Naive thymus-derived CD4-positive, alpha-beta T cell (primary cell): ENCODE results near the gene STX8. TPM values are rescaled to one million over a fixed set of nuclear protein-coding genes. Genes with fewer than 3 reads are reported as not detected.
A peak's percentile ranks its signal among the peaks of the same experiment; 100 is the strongest.

Experiments used
- ATAC-seq: fragments of 150-1000 bp; cut with Tn5 transposase; 2 replicates; pipeline ENCODE4 v1.10.0; 2021; ENCODE audit warnings: mild to moderate bottlenecking, moderate library complexity
- CTCF ChIA-PET: fragments of 350-600 bp; sonication (Branson Sonifier 250); formaldehyde crosslinking; loops from one replicate; lab custom pipeline; 2021; ENCODE audit warnings: antibody characterized with exemption; lab: Charles Lee
- POLR2A ChIA-PET: fragments of 350-600 bp; sonication (Branson Sonifier 250); formaldehyde crosslinking; loops from one replicate; lab custom pipeline; 2021; ENCODE audit warnings: antibody characterized with exemption, inconsistent platforms; lab: Charles Lee
- DNase-seq, 9 donors: peaks; one replicate each; pipeline versions ENCODE4 v3.0.0 to v3.0.0-alpha.2; 2020 to 2022; ENCODE audit warnings: mixed read lengths in 1 of 9
- H3K27ac ChIP-seq: one replicate; pipeline ENCODE4 v1.7.0; 2013; ENCODE audit warnings: mild to moderate bottlenecking, low read depth, low read length, moderate library complexity
- H3K27me3 ChIP-seq, 2 donors: one replicate each; pipeline ENCODE4 v1.7.0; 2013; ENCODE audit warnings: low read length in 2 of 2, mild to moderate bottlenecking in 2 of 2, moderate library complexity in 2 of 2; ENCODE audit not compliant: control insufficient read depth in 2 of 2, insufficient read depth in 2 of 2
- H3K36me3 ChIP-seq, 3 experiments: 1 replicate in 2 of 3; 2 replicates in 1 of 3; pipeline ENCODE4 v1.7.0; 2013; ENCODE audit warnings: low read length in 3 of 3, mild to moderate bottlenecking in 3 of 3, moderate library complexity in 1 of 3; ENCODE audit not compliant: insufficient read depth in 3 of 3, control insufficient read depth in 2 of 3
- H3K4me1 ChIP-seq, 2 donors: one replicate each; pipeline ENCODE4 v1.7.0; 2013; ENCODE audit warnings: low read length in 2 of 2, mild to moderate bottlenecking in 2 of 2, moderate library complexity in 1 of 2; ENCODE audit not compliant: control insufficient read depth in 2 of 2, insufficient read depth in 2 of 2
- H3K4me3 ChIP-seq: 2 replicates; pipeline ENCODE4 v1.7.0; 2013; ENCODE audit warnings: mild to moderate bottlenecking, low read length
- H3K9me3 ChIP-seq, 3 experiments: 1 replicate in 2 of 3; 2 replicates in 1 of 3; pipeline ENCODE4 v1.7.0; 2013; ENCODE audit warnings: low read length in 3 of 3; ENCODE audit not compliant: control insufficient read depth in 2 of 3
- H3K27ac Mint-ChIP-seq, 9 donors: one replicate each; pipeline ENCODE4 v1.8.0; 2020 to 2022; ENCODE audit warnings: mixed read lengths in 9 of 9, mild to moderate bottlenecking in 8 of 9, moderate library complexity in 5 of 9, inconsistent platforms in 2 of 9
- H3K27me3 Mint-ChIP-seq, 5 donors: one replicate each; pipeline ENCODE4 v1.8.0; 2021 to 2022; ENCODE audit warnings: mixed read lengths in 5 of 5, mild to moderate bottlenecking in 1 of 5
- H3K36me3 Mint-ChIP-seq, 5 donors: one replicate each; pipeline ENCODE4 v1.8.0; 2020 to 2022; ENCODE audit warnings: mixed read lengths in 5 of 5, mild to moderate bottlenecking in 3 of 5, inconsistent platforms in 1 of 5
- H3K4me1 Mint-ChIP-seq, 7 donors: one replicate each; pipeline ENCODE4 v1.8.0; 2020 to 2022; ENCODE audit warnings: mixed read lengths in 7 of 7, mild to moderate bottlenecking in 3 of 7, inconsistent platforms in 1 of 7
- H3K4me3 Mint-ChIP-seq, 10 donors: one replicate each; pipeline ENCODE4 v1.8.0; 2020 to 2022; ENCODE audit warnings: mild to moderate bottlenecking in 10 of 10, mixed read lengths in 10 of 10, moderate library complexity in 6 of 10, inconsistent platforms in 2 of 10
- H3K9me3 Mint-ChIP-seq, 11 donors: one replicate each; pipeline ENCODE4 v1.8.0; 2020 to 2022; ENCODE audit warnings: mixed read lengths in 11 of 11, mild to moderate bottlenecking in 4 of 11, inconsistent platforms in 1 of 11, moderate library complexity in 1 of 11
- intact Hi-C, 2 donors: fragments of 100-400 bp; cut with micrococcal nuclease; formaldehyde crosslinking; loops; one replicate each; pipeline ENCODE4 v1.15.1; 2023
- polyA plus RNA-seq, 2 donors: library from polyadenylated mRNA; unstranded; fragments of 300-500 nt; fragmentation: Illumina TruSeq; gene quantifications; one replicate each; pipeline ENCODE4 v1.2.3, GENCODE V29; 2021
- total RNA-seq, 6 experiments: library from RNA in 5 of 6; stranded (reverse) in 5 of 6; gene quantifications; 1 replicate in 5 of 6; 2 replicates in 1 of 6; pipeline ENCODE4 v1.2.3 and lab custom pipeline; 2021 to 2026

STX8 gene
- total and polyA plus RNA-seq, 7 experiments from 2014 or later, result 45.1 to 116 (median 67.5) TPM

- ChIA-PET CTCF (no interaction called here), POLR2A (no interaction called here)
- no peak overlapping the region for H3K4me3 ChIP-seq
- Mint-ChIP-seq H3K36me3 (peaks cover 0 to 41% (median 16%) of the 10 kb centered on the region in 5 donors), H3K9me3 (peaks cover 0 to 10% (median 0%) of the 10 kb centered on the region in 11 donors), H3K4me1 (peaks cover 0 to 13% (median 0%) of the 10 kb centered on the region in 7 donors), H3K27ac (no peak overlapping the region), H3K4me3 (no peak overlapping the region), H3K27me3 (no peaks in the 10 kb centered on the region)
- H3K36me3 ChIP-seq, result no peaks in the 10 kb centered on the region
- ATAC-seq, result no peak
- H3K4me1 ChIP-seq, result no peaks in the 10 kb centered on the region
- no peak for DNase-seq
- H3K27ac ChIP-seq, result no peak overlapping the region
- no peaks in the 10 kb centered on the region for H3K27me3 ChIP-seq
- no peaks in the 10 kb centered on the region for H3K9me3 ChIP-seq
- intact Hi-C loops, result no loop called here
Measured at GRCh38 chr17:9445424-9445823, 130.2 kb downstream of the STX8 start.

- Mint-ChIP-seq H3K4me1 (peaks cover 0 to 13% (median 0%) of the 10 kb centered on the region in 7 donors), H3K27ac (no peak overlapping the region), H3K36me3 (peaks cover 3 to 49% (median 16%) of the 10 kb centered on the region in 5 donors), H3K9me3 (peaks cover 0 to 10% (median 0%) of the 10 kb centered on the region in 11 donors), H3K4me3 (no peak overlapping the region), H3K27me3 (no peaks in the 10 kb centered on the region)
- Histone ChIP-seq H3K4me1 (no peaks in the 10 kb centered on the region), H3K27ac (no peak overlapping the region), H3K9me3 (no peaks in the 10 kb centered on the region), H3K27me3 (no peaks in the 10 kb centered on the region), H3K36me3 (no peaks in the 10 kb centered on the region), H3K4me3 (no peak overlapping the region)
- ATAC-seq, result no peak
- CTCF ChIA-PET, result no interaction called here
- DNase-seq, result no peak
- POLR2A ChIA-PET, result no interaction called here
- intact Hi-C loops, result no loop called here
Measured at GRCh38 chr17:9444687-9445086, 130.9 kb downstream of the STX8 start.

- no peak overlapping the region for H3K4me3 Mint-ChIP-seq
- H3K27ac ChIP-seq, result no peak overlapping the region
- H3K27ac Mint-ChIP-seq, result peak overlapping the region in 1 of 9 donors; percentile 33
- no peaks in the 10 kb centered on the region for H3K4me1 ChIP-seq
- POLR2A ChIA-PET, result no interaction called here
- H3K27me3 ChIP-seq, result no peaks in the 10 kb centered on the region
- no peak overlapping the region for H3K4me3 ChIP-seq
- no peaks in the 10 kb centered on the region for H3K36me3 ChIP-seq
- peaks cover 3 to 47% (median 16%) of the 10 kb centered on the region in 5 donors for H3K36me3 Mint-ChIP-seq
- no peak for DNase-seq
- no peak for ATAC-seq
- H3K4me1 Mint-ChIP-seq, result peaks cover 0 to 13% (median 0%) of the 10 kb centered on the region in 7 donors
- CTCF ChIA-PET, result no interaction called here
- no peaks in the 10 kb centered on the region for H3K27me3 Mint-ChIP-seq
- intact Hi-C loops, result no loop called here
- H3K9me3 ChIP-seq, result no peaks in the 10 kb centered on the region
- peaks cover 0 to 10% (median 0%) of the 10 kb centered on the region in 11 donors for H3K9me3 Mint-ChIP-seq
Measured at GRCh38 chr17:9443811-9444210, 131.8 kb downstream of the STX8 start.

- H3K4me3 Mint-ChIP-seq, result no peak overlapping the region
- ChIA-PET CTCF (no interaction called here), POLR2A (interaction anchor here (0.6 kb wide), 2 partner anchors 16 to 30 kb away, joined by 4 to 7 read pairs; no protein-coding TSS in a partner anchor)
- no peak overlapping the region for H3K27ac ChIP-seq
- no peaks in the 10 kb centered on the region for H3K27me3 Mint-ChIP-seq
- H3K27me3 ChIP-seq, result no peaks in the 10 kb centered on the region
- peaks cover 3 to 60% (median 29%) of the 10 kb centered on the region in 5 donors for H3K36me3 Mint-ChIP-seq
- DNase-seq (no peak), ATAC-seq (no peak)
- H3K27ac Mint-ChIP-seq, result no peak overlapping the region
- H3K4me1 Mint-ChIP-seq, result peaks cover 0 to 13% (median 0%) of the 10 kb centered on the region in 7 donors
- H3K9me3 Mint-ChIP-seq, result peaks cover 0 to 10% (median 0%) of the 10 kb centered on the region in 11 donors
- intact Hi-C loops, result no loop called here
- H3K4me1 ChIP-seq, result no peaks in the 10 kb centered on the region
- H3K4me3 ChIP-seq, result no peak overlapping the region
- no peaks in the 10 kb centered on the region for H3K36me3 ChIP-seq
- no peaks in the 10 kb centered on the region for H3K9me3 ChIP-seq
Measured at GRCh38 chr17:9439851-9440250, 135.8 kb downstream of the STX8 start.

GRCh38 chr17:9436630-9437029 lies 139.0 kb downstream of the STX8 start:
- no peaks in the 10 kb centered on the region for H3K27me3 ChIP-seq
- H3K27ac ChIP-seq, result no peak overlapping the region
- intact Hi-C loops, result no loop called here
- DNase-seq (no peak), ATAC-seq (no peak)
- H3K9me3 Mint-ChIP-seq, result peaks cover 0 to 5% (median 0%) of the 10 kb centered on the region in 11 donors
- no peak overlapping the region for H3K4me3 ChIP-seq
- H3K4me1 ChIP-seq, result peaks cover 0 to 3% of the 10 kb centered on the region in 2 donors
- H3K36me3 Mint-ChIP-seq, result peaks cover 5 to 62% (median 32%) of the 10 kb centered on the region in 5 donors
- ChIA-PET CTCF (no interaction called here), POLR2A (no interaction called here)
- H3K27me3 Mint-ChIP-seq, result no peaks in the 10 kb centered on the region
- H3K27ac Mint-ChIP-seq, result no peak overlapping the region
- peaks cover 0 to 16% (median 8%) of the 10 kb centered on the region in 7 donors for H3K4me1 Mint-ChIP-seq
- H3K36me3 ChIP-seq, result no peaks in the 10 kb centered on the region
- H3K9me3 ChIP-seq, result no peaks in the 10 kb centered on the region
- no peak overlapping the region for H3K4me3 Mint-ChIP-seq

GRCh38 chr17:9435165-9435564 lies 140.5 kb downstream of the STX8 start:
- no peaks in the 10 kb centered on the region for H3K27me3 Mint-ChIP-seq
- peaks cover 0 to 16% (median 7%) of the 10 kb centered on the region in 7 donors for H3K4me1 Mint-ChIP-seq
- intact Hi-C loops, result no loop called here
- H3K9me3 Mint-ChIP-seq, result peaks cover 0 to 3% (median 0%) of the 10 kb centered on the region in 11 donors
- H3K27me3 ChIP-seq, result no peaks in the 10 kb centered on the region
- no peaks in the 10 kb centered on the region for H3K9me3 ChIP-seq
- no peak overlapping the region for H3K4me3 ChIP-seq
- H3K4me3 Mint-ChIP-seq, result no peak overlapping the region
- no peak for DNase-seq
- H3K36me3 ChIP-seq, result no peaks in the 10 kb centered on the region
- no peak for ATAC-seq
- H3K27ac Mint-ChIP-seq, result no peak overlapping the region
- peaks cover 0 to 3% of the 10 kb centered on the region in 2 donors for H3K4me1 ChIP-seq
- POLR2A ChIA-PET, result no interaction called here
- H3K36me3 Mint-ChIP-seq, result peaks cover 4 to 53% (median 22%) of the 10 kb centered on the region in 5 donors
- CTCF ChIA-PET, result no interaction called here
- H3K27ac ChIP-seq, result no peak overlapping the region

GRCh38 chr17:9434642-9435057 lies 141.0 kb downstream of the STX8 start:
- intact Hi-C loops, result no loop called here
- no peaks in the 10 kb centered on the region for H3K36me3 ChIP-seq
- Mint-ChIP-seq H3K4me3 (no peak overlapping the region), H3K9me3 (peaks cover 0 to 2% (median 0%) of the 10 kb centered on the region in 11 donors), H3K27ac (no peak overlapping the region), H3K36me3 (peaks cover 3 to 48% (median 22%) of the 10 kb centered on the region in 5 donors), H3K27me3 (no peaks in the 10 kb centered on the region), H3K4me1 (peaks cover 0 to 16% (median 7%) of the 10 kb centered on the region in 7 donors)
- no peak for ATAC-seq
- POLR2A ChIA-PET, result no interaction called here
- no peaks in the 10 kb centered on the region for H3K27me3 ChIP-seq
- no peak overlapping the region for H3K4me3 ChIP-seq
- peaks cover 0 to 3% of the 10 kb centered on the region in 2 donors for H3K4me1 ChIP-seq
- no peak for DNase-seq
- H3K9me3 ChIP-seq, result no peaks in the 10 kb centered on the region
- H3K27ac ChIP-seq, result no peak overlapping the region
- CTCF ChIA-PET, result no interaction called here
